IMR-90 (cell line): ENCODE data around the gene SLC16A8. TPM values are rescaled to one million over a fixed set of nuclear protein-coding genes. Genes with fewer than 3 reads are reported as not detected.

Experiments used
- ATAC-seq: fragments of 200-7000 bp; cut with Tn5 transposase; 2 replicates; pipeline ENCODE4 v1.9.1; 2020; ENCODE audit warnings: low read depth, mild to moderate bottlenecking, moderate library complexity
- BruUV-seq: library from RNA; stranded (reverse); fragments of 400-500 nt; replicated peaks from 2 replicates; lab custom pipeline; 2021; lab: Mats Ljungman, UMichigan
- CTCF ChIA-PET: fragments of 300-600 bp; formaldehyde crosslinking; extraction: SDS; loops from one replicate; lab custom pipeline; 2021; ENCODE audit warnings: antibody characterized with exemption; lab: Yijun Ruan, JAX
- POLR2A ChIA-PET: fragments of 300-600 bp; sonication (Branson Sonifier 250); formaldehyde crosslinking; loops from one replicate; lab custom pipeline; 2022; ENCODE audit warnings: antibody characterized with exemption; ENCODE audit not compliant: unreplicated experiment; lab: Charles Lee
- DNase-seq: peaks from one replicate; pipeline ENCODE4 v3.0.0; 2013
- H2AFZ ChIP-seq: replicated peaks from 2 replicates; pipeline ENCODE3; 2013; ENCODE audit warnings: low read length, mild to moderate bottlenecking; ENCODE audit not compliant: poor library complexity
- H2AK5ac ChIP-seq: 2 replicates; pipeline ENCODE4 v1.6.1; 2013; ENCODE audit warnings: low read depth, low read length, inconsistent platforms
- H2AK9ac ChIP-seq: replicated peaks from 2 replicates; pipeline ENCODE3; 2013; ENCODE audit warnings: mild to moderate bottlenecking, low read depth, low read length, moderate library complexity; ENCODE audit not compliant: poor library complexity
- H2BK120ac ChIP-seq: 2 replicates; pipeline ENCODE4 v1.6.1; 2013; ENCODE audit warnings: low read depth, low read length, inconsistent platforms
- H2BK15ac ChIP-seq: 3 replicates; pipeline ENCODE4 v1.6.1; 2013; ENCODE audit warnings: low read depth, low read length, inconsistent platforms
- H2BK20ac ChIP-seq: 2 replicates; pipeline ENCODE4 v1.6.1; 2013; ENCODE audit warnings: low read depth, mild to moderate bottlenecking, inconsistent platforms, low read length, moderate library complexity
- H2BK5ac ChIP-seq: 2 replicates; pipeline ENCODE4 v1.6.1; 2013; ENCODE audit warnings: mild to moderate bottlenecking, low read depth, low read length, inconsistent platforms; ENCODE audit not compliant: poor library complexity, severe bottlenecking
- H3K14ac ChIP-seq: replicated peaks from 2 replicates; pipeline ENCODE4 v1.6.1; 2013; ENCODE audit warnings: low read depth, low read length, inconsistent platforms
- H3K18ac ChIP-seq: 2 replicates; pipeline ENCODE4 v1.6.1; 2013; ENCODE audit warnings: low read depth, low read length, control low read depth
- H3K23ac ChIP-seq: 2 replicates; pipeline ENCODE4 v1.6.1; 2013; ENCODE audit warnings: low read depth, low read length, inconsistent platforms
- H3K27ac ChIP-seq: 2 replicates; pipeline ENCODE4 v1.5.1; 2013; ENCODE audit warnings: mild to moderate bottlenecking, control low read depth, low read length; ENCODE audit not compliant: insufficient read depth
- H3K27me3 ChIP-seq: 2 replicates; pipeline ENCODE4 v1.6.1; 2013; ENCODE audit warnings: low read length; ENCODE audit not compliant: control insufficient read depth, insufficient read depth
- H3K36me3 ChIP-seq: 2 replicates; pipeline ENCODE4 v1.6.1; 2013; ENCODE audit warnings: low read length, mixed read lengths; ENCODE audit not compliant: control insufficient read depth, insufficient read depth
- H3K4ac ChIP-seq: 2 replicates; pipeline ENCODE4 v1.6.1; 2013; ENCODE audit warnings: low read depth, low read length, inconsistent platforms
- H3K4me1 ChIP-seq: 2 replicates; pipeline ENCODE4 v1.6.1; 2013; ENCODE audit warnings: low read length, mixed read lengths; ENCODE audit not compliant: control insufficient read depth, insufficient read depth
- H3K4me2 ChIP-seq: 2 replicates; pipeline ENCODE4 v1.6.1; 2013; ENCODE audit warnings: low read depth, mild to moderate bottlenecking, control low read depth, low read length, moderate library complexity
- H3K4me3 ChIP-seq: 2 replicates; pipeline ENCODE4 v1.5.1; 2013; ENCODE audit warnings: low read depth, mild to moderate bottlenecking, control low read depth, low read length, moderate library complexity; ENCODE audit not compliant: insufficient read depth
- H3K56ac ChIP-seq: 2 replicates; pipeline ENCODE4 v1.6.1; 2013; ENCODE audit warnings: low read length, inconsistent platforms; ENCODE audit not compliant: insufficient read depth; ENCODE audit errors: extremely low read depth
- H3K79me1 ChIP-seq, 2 experiments: 2 replicates each; pipeline ENCODE4 v1.6.1; 2013; ENCODE audit warnings: low read length in 2 of 2, inconsistent platforms in 1 of 2, low read depth in 1 of 2
- H3K9ac ChIP-seq: 2 replicates; pipeline ENCODE4 v1.6.1; 2013; ENCODE audit warnings: low read depth, low read length, control low read depth
- H3K9me1 ChIP-seq: 2 replicates; pipeline ENCODE4 v1.6.1; 2013; ENCODE audit warnings: low read length, inconsistent platforms; ENCODE audit not compliant: insufficient read depth
- H3K9me3 ChIP-seq: 2 replicates; pipeline ENCODE4 v1.6.1; 2013; ENCODE audit warnings: low read length; ENCODE audit not compliant: control insufficient read depth, insufficient read depth
- H4K20me1 ChIP-seq: 2 replicates; pipeline ENCODE4 v1.6.1; 2013; ENCODE audit warnings: low read length, inconsistent platforms; ENCODE audit not compliant: insufficient read depth
- H4K5ac ChIP-seq: 2 replicates; pipeline ENCODE4 v1.6.1; 2013; ENCODE audit warnings: mild to moderate bottlenecking, low read depth, low read length, control low read depth
- H4K8ac ChIP-seq, 2 experiments: 2 replicates each; pipeline ENCODE4 v1.6.1; 2013; ENCODE audit warnings: low read depth in 2 of 2, low read length in 2 of 2, control low read depth in 1 of 2, inconsistent platforms in 1 of 2
- H4K91ac ChIP-seq: 2 replicates; pipeline ENCODE4 v1.6.1; 2013; ENCODE audit warnings: low read depth, low read length, inconsistent platforms; ENCODE audit not compliant: insufficient read depth
- CEBPB ChIP-seq: IDR thresholded peaks from 2 replicates; pipeline ENCODE4 v1.6.1; 2012; ENCODE audit warnings: low read depth, low read length, improper control_type of control experiment
- CTCF ChIP-seq: conservative IDR thresholded peaks from 2 replicates; pipeline ENCODE4 v1.5.1; 2012; ENCODE audit warnings: mild to moderate bottlenecking, low read depth, low read length, improper control_type of control experiment
- WGBS, 2 experiments: methylation state at CpG; one replicate each; pipeline versions ENCODE4 v1.1.5 to v1.1.7; 2013; ENCODE audit warnings: missing lambda C conversion rate in 2 of 2; ENCODE audit not compliant: insufficient read length in 1 of 2; ENCODE audit errors: extremely low coverage in 2 of 2; 5-methylcytosine and 5-hydroxymethylcytosine counted together
- dilution Hi-C: fragments of 300-500 bp; cut with HindIII; formaldehyde crosslinking; loops from one replicate; pipeline ENCODE4 v1.14.3; 2018; ENCODE audit warnings: low sequenced_read_pairs; ENCODE audit not compliant: unreplicated experiment
- in situ Hi-C: fragments of 300-500 bp; cut with MboI; formaldehyde crosslinking; loops from 3 replicates; pipeline ENCODE4 v1.14.3; 2019; ENCODE audit warnings: low sequenced_read_pairs, inconsistent platforms, mixed read lengths
- intact Hi-C: fragments of 100-400 bp; cut with micrococcal nuclease; formaldehyde crosslinking; loops from 2 replicates; pipeline ENCODE4 v1.10.0; 2022
- polyA plus RNA-seq, 3 experiments: library from polyadenylated mRNA; depleted of rRNA; stranded (reverse); fragments of >200 nt; gene quantifications; 2 replicates each; pipeline ENCODE4 v1.2.3, GENCODE V29; 2012; ENCODE audit warnings: low replicate concordance in 1 of 3
- total RNA-seq: library from RNA; depleted of rRNA; stranded (reverse); fragments of >200 nt; gene quantifications from 2 replicates; pipeline ENCODE4 v1.2.3, GENCODE V29; 2012

Gene SLC16A8
- total and polyA plus RNA-seq, 2 of the 4 experiments (the other 2 are of a cell fraction): not detected

GRCh38 chr22:38073150-38074130 is 10.5 kb downstream of the SLC16A8 start:
- H4K5ac ChIP-seq: no peak overlapping the region
- H3K9me3 ChIP-seq: no peaks in the 10 kb centered on the region
- ATAC-seq: no peak
- ChIA-PET CTCF (no interaction called here), POLR2A (no interaction called here)
- H3K4me3 ChIP-seq: no peak overlapping the region
- WGBS, 2 experiments: 78% methylated on average over 6 of the region's 28 CpGs; no CpG with 5 or more reads in 1 of the 2 experiments
- no peak overlapping the region for H4K8ac ChIP-seq
- intact Hi-C loops: loop anchor here (5.0 kb wide), 1 partner anchor 279 kb away; no protein-coding TSS in a partner anchor
- H3K14ac ChIP-seq: no peak overlapping the region
- no peak overlapping the region for H3K18ac ChIP-seq
- no peak overlapping the region for H2BK15ac ChIP-seq
- in situ Hi-C loops: no loop called here
- no peak overlapping the region for H2BK5ac ChIP-seq
- no peak overlapping the region for H2BK120ac ChIP-seq
- no peak overlapping the region for H2BK20ac ChIP-seq
- H3K56ac ChIP-seq: no peak overlapping the region
- no peaks in the 10 kb centered on the region for H4K20me1 ChIP-seq
- no peak overlapping the region for H3K4ac ChIP-seq
- H2AFZ ChIP-seq: no peak overlapping the region
- H2AK9ac ChIP-seq: no peak overlapping the region
- H3K79me1 ChIP-seq: no peaks in the 10 kb centered on the region
- no TSS peak for BruUV-seq
- H3K4me1 ChIP-seq: no peaks in the 10 kb centered on the region
- no peak overlapping the region for H2AK5ac ChIP-seq
- H3K23ac ChIP-seq: no peak overlapping the region
- H4K91ac ChIP-seq: no peak overlapping the region
- H3K4me2 ChIP-seq: no peak overlapping the region
- no peak overlapping the region for H3K27ac ChIP-seq
- dilution Hi-C loops: no loop called here
- TF ChIP-seq CTCF (no peak), CEBPB (no peak)
- H3K27me3 ChIP-seq: no peaks in the 10 kb centered on the region
- peaks cover 10% of the 10 kb centered on the region for H3K36me3 ChIP-seq
- H3K9ac ChIP-seq: no peak overlapping the region
- no peaks in the 10 kb centered on the region for H3K9me1 ChIP-seq
- no peak for DNase-seq
